Stimulated activated CD8-positive, alpha-beta memory T cell treated with anti-CD3 and anti-CD28 coated beads, Interleukin-12 subunit alpha, Interleukin-12 subunit beta, amount 100 ng/mL, for 1 hour (primary cell): Measurements from ENCODE around the gene CDCA4.
"Not testable (repeated sequence)": the region's sequence is repeated elsewhere in the genome, so short reads cannot be mapped to it uniquely, and the experiment has no call there.

ENCODE experiments used
- DNase-seq: peaks from one replicate; pipeline ENCODE4 v3.0.0-alpha.2; 2020; ENCODE audit warnings: low read depth

The CDCA4 gene

DNA sequence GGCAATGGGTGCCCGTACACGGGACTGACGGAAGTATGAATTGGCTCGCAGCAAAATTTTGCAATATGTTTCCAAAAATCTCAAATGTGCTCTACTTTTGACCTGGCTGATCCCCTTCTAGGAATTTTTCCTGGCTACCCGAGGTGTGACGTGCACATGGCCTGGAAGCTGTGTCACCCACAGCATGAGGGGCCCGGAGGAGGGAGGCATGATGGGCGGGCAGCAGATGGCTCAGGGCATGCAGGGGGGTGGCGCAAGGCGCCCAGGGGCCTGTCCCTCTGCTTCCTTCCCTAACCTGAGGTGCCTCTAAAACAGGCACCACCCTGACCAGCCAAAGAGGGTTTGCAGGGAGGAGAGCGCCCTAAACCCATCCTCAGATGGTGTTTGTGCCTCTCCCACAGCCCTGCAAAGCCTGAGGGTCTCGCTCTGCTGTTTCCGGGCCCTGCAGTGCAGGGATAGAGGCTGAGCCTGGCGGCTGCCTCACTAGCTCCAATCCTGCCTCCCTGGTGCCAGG, 37.7 kb upstream of the CDCA4 start:
- DNase-seq, result no peak

DNA sequence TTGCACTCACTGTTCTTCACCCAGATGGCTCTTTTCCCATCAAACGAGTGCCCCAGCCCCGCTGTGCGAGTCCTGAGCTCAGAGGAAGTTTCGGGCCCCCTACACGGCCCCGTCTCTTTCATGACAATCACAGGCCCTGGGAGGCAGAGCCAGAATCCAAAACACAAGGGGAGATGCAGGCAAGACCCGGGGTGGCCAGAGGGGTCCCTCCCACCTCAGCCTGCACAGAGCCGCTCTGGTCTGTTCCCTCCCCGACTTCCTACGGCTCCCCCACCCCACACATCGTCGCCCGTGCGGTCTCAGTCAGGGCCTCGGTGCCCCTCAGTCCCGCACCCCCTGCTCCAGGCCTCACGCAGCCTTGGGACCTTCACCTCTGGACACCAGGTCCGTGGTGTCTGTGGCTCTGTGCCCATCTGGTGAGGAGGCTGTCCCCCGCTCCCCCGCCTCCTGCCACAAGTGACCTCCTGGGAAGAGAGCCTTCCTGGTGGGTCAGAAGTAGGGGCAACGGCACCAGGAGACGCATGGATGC, 35.5 kb upstream of the CDCA4 start:
- no peak for DNase-seq

DNA sequence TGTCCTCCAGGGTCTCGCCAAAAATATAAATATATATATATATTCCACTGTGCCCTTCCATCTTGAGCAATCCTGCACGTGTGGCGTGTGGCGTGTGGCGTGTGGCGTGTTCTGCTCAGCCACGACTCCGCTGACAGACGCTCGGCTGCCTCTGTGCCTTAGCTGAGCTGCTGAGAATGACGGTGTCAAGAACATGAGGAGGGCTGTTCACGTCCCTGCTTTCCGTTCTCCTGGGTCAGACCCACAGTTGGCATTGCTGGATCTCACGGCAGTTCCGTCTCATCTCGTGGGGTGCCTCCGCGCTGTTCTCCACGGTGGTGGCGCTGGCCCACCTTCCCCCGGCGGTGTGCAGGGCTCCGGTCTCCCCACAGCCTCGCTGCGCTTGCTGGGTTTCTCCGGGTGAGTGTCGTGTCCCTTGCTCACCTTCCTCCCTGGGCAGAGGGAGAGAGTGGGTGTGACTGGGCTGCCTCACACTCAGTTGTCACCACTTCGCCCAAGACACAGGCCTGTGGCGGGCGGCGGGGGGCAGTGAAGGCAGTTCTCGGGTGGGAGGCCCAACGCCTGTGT, 34.9 kb upstream of the CDCA4 start:
- no peak for DNase-seq

DNA sequence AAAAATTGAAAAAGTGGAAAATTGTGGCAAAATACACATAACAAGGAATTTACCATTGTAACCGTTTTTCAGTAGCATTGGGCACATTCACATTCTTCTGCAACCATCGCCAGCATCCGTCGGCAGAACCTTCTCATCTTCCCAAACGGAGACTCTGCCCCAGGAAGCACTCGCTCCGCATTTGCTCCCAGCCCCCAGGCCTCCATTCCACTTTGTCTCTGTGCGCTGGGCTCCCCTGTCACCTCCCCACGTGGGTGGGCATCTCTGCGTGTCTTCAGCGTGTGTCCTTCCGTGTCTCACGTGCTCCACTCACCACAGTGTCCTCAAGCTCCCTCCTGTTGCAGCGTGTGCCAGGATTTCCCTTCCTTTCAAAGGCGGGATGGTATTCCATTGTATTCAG, 34.5 kb upstream of the CDCA4 start:
- no peak for DNase-seq

DNA sequence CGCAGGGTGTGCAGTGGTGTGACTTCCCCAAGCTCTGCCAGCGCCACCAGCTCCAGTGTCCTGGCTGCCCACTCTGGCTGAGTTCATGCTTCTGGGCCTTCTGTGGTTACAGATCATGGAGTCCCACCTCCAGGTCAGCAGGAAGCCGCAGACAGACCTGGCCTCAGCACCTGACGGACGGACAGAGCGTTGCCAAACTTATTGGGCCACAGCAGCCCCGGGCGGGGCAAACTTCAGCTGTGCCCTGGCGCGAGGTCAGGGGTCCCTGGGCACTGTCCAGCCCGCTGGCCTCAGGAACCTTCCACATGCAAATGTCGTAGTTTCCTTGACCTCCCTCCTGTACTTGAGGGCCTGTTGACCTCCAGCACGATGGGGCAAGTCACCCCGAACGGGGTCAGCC, 33.1 kb upstream of the CDCA4 start:
- no peak for DNase-seq

DNA sequence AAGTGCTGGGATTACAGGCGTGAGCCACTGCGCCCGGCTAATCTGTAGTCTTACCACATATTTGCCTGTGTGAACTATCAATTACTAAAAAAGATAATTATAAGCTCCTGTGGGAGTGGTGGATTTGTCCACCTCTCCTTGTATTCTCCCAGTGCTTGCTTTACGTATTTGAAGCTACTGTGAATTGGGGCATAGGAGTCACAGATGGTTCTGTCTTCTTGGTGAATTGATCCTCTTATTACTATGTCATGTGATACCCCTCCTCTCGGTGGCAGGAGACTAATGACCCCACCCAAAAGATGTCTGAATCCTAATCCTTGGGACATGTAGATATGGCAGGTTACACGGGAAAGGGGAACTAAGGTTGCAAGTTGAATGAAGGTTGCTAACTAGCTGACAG, 32.5 kb upstream of the CDCA4 start:
- no peak for DNase-seq

DNA sequence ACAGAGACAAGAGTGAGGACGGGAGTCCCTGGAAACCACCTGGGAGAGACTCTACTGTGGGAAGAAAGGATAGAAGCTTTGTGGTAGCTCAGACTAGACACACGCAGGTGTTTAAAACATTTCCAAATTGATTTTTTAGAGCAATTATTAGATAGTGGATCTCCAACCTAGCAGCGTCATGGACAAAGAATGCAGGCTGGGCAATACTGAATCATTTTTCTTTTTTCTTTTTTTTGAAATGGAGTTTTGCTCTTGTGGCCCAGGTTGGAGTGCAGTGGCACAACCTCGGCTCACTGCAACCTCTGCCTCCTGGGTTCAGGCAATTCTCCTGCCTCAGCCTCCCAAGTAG, 31.2 kb upstream of the CDCA4 start:
- DNase-seq, result no peak

DNA sequence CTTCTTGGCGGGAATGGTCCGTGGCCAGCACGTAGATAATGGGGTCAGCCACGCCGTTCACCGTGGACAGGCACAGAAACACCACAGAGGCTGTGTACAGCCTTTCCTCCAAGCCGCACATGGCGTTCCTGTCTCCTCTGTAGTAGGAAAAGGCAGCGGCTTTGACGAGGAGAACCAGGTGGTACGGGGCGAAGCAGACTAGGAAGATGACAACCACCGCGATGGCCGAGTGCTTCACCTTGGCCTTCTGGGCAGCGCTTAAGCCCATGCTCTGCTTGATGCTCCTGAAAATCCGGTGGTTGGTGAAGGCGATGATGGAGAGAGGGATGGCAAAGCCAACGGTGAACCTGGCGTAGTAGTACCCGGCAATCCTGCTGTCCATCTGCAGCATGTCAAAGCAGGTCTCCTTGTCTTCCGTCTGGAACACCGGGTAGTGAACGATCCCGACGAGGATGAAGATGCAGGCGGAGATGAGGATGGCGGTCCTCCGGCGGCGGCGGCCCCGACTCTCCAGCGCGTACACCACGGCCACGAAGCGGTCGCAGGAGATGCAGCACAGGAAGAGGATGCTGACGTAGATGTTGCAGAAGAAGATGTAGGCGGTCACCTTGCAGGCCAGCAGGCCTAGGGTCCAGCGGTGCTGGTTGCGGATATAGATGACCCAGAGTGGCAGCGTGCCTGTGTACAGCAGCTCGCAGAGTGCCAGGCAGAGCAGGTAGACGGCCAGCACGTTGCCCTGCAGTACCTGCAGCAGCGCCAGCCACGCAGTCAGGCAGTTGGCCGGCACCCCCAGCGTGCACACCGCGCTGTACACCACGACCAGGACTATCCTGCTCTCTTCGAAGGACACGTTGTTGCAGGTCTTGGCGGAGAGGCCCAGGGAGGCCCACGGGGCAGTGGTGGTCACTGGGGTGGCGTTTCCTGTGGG, 30.6 kb upstream of the CDCA4 start:
- DNase-seq, result no peak

DNA sequence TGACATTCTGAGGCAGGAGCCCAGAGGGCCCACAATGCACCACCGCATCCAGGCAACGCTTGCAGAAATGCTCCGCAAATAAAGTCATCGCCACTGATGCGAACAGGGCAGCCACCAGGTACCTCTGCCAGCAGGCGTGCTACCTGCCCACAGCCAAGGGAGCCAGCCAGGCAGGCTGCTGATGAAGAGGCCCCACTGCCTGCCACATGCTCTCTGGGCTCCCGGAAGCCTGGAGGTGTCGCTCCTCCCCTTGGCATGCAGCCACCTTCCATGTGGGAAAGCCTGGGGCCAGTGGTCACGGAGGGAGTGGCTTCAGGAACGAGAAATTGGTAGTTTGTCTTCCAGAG, 29.6 kb upstream of the CDCA4 start:
- DNase-seq, result no peak

DNA sequence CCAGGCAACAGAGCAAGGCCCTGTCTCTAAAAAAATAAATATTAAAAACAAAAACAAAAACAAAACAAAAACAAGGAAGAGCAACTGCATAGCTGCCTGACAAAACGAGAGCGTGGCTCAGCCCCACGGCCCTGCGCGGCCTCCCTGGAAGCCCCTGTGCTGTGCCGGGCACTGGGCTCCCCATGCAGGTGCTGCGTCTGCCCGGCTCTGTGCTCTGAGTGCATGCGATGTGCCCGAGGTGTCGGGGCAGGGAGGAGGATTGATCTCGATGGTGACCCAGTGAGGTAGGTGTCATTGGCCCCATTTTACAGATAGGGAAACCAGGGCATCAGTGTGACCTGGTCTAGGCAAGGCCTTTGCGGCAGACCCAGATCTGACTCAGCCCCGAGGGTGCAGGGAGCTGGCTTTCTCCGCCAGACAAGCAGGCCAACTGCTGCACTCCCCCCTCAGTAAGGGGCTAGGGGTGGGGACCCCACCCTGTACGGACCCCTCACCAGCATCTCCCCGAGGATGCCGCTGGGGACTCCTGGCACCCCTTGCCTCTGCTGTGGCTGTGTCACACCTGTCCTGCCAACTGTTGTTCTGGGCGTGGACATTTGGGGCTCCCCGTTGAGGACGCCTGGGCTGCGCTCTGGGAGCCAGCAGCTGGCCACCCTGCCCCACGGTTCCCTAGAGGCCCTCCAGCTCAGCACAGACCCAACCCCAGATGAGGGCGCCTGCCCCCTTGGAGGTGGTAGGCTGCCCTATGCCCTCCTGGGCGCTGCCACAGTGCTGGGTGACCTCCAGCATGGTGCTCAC, 29.1 kb upstream of the CDCA4 start:
- DNase-seq, result no peak

DNA sequence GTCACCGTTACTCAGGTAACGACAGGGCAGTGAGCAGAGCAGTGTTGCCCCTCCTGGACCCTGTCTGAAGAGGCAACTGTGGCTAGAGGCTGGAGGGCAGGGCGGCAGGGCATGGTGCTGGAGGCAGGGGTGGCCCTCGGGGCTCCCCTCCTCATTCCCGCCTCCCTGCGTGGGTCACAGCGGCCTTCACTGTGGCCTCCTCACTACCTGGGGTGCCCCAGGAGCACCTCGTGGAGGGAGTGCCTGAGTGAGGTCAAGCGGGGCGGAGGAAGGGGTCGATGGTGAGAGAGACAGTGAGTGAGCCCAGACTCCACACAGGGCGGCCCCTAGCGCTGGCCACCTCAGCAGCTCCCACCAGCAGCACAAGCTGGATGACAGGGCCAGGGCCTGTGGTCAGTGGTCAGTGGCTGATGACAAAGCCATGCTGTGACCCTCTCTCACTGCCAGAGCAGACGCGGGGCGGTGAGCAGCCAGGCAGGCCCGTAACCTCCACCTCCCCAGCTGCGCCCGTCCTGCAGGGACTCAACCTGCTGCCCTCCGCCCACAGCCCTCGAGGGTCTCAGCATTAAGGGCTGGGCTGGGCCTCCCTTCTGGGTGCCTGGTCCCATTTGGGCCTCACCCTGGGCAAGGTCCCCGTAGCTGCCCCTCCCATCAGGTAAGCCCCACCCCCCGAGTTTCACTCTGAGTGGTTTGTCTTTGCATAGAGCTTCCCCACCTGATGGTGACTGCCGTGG, 26.6 kb upstream of the CDCA4 start:
- no peak for DNase-seq

DNA sequence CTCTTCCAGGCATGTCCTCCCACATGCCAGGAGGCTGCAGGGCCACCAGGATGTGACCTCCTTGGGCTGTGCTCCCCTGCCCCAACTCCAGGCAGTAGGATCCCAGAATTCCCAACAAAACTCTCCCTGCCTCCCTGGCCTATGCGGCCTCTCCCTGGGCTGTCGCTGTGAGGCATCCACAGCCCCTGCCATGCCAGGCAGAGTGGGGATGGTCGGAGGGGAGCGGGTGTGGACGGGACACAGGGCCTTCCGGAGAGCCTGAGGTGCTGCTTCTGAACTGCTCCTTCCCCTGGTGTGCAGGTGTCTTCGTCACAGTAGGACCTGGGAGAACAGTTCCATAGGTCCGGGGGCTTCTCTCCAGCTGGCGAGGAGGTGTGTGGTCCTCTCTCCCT, 26.0 kb upstream of the CDCA4 start:
- no peak for DNase-seq

DNA sequence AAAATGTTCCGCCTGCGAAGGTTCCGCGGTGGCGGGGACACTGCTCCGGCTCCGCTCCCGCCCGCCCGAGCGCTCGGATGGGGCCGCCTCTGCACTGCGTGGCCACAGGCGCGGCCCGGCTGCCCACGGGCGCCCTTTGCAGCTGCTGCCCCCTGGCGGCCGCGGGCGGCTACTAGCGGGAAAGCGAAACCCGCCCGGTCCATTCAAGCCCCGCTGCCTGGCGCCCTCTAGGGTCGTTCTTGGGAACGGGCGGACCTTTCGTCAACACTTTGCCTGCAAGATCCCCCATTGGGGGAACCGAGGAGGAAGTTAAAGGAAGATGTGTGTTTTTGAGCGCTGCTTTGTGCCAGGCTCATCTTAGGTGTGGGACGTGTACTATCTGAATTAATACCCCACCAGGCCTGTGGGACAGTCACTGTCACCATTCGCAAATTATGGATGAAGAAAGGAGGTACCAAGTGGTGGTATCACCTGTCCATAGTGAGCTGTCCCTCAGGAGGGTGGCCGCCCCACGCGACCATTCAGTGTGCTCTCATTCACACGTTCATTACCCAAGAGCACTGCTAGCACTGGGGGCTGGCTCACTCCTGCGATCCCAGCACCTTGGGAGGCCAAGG, 24.9 kb upstream of the CDCA4 start:
- peak; percentile 92 for DNase-seq

DNA sequence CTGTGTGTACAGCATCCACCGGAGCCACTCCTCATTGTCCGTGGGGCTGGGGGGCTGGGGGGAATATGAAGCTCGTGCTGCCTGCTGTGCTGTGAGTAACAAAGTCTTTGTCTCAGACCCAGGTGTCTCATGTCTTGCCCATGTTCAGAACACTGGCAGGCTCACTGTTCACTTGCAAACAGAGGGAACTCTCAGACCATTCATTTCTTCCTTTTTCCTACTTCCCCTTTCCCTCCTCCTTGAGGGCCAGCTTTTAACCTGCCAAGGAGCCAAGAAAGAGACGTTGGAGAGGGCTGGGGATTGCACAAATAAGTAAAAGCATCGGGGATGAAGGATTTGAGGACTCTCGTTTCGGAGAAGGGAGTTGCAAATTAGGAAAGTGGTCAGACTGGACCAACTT, 22.8 kb upstream of the CDCA4 start:
- no peak for DNase-seq

DNA sequence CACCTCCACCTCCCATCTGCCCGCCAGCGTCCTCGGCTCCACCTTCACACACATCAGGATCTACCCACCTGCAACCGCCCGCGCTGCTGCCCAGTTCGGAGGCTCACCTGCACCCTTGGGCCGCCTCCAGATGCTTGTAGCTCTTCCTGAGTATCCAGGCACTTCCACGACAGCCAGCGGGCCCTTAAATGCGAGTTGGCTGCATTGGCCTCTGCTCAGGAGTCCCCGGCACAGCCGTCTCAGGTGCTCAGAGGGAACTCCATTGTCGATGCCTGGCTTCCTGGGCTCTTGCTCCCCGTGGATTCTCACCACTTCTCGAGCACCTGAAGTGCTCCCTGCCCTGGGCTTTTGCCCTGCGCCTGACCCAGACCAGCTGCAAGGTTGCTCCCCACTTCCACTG, 21.9 kb upstream of the CDCA4 start:
- no peak for DNase-seq

DNA sequence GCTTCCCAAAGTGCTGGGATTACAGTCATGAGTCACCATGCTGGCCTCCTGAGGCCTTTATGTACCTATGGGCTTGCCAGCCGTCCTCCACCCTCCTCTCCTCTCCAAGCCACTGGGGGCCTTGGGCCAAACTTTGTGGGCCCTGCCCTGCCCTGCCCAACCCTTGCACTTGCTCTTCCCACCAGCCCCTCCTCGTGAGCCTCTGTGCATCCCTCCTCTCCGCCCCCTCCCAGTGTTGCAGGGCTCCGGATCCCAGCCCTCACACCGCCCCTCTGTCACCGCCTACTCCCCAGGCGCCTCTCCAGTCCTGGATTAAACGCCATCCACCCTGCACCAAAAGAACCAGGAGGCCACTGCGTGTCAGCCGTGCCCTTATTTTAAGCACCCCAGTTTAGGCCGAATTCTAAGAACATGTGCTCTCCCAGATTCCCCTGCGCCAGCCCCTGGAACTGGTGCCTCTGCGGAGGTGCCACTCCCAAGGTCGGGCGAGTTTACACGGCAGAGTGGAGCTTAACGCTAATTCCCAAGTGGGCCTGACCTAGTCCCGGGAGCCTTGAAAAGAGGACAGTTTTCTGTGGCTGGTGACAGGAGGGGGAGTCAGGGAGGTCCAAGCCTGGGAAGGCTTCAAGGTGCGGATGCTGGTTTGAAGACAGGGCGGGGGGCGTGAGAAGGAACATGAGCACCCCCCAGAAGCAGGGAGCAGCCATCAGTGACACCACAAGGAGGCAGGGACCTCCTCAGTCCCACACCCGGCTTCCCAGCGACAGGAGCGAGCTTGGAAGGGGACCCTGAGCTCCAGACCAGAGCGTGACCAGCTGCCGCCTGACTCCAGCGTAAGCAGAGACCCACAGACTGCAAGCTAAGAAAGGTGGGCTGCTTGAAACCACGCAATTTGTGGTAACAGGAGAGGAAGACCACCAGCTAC, 21.2 kb upstream of the CDCA4 start:
- DNase-seq, result no peak

DNA sequence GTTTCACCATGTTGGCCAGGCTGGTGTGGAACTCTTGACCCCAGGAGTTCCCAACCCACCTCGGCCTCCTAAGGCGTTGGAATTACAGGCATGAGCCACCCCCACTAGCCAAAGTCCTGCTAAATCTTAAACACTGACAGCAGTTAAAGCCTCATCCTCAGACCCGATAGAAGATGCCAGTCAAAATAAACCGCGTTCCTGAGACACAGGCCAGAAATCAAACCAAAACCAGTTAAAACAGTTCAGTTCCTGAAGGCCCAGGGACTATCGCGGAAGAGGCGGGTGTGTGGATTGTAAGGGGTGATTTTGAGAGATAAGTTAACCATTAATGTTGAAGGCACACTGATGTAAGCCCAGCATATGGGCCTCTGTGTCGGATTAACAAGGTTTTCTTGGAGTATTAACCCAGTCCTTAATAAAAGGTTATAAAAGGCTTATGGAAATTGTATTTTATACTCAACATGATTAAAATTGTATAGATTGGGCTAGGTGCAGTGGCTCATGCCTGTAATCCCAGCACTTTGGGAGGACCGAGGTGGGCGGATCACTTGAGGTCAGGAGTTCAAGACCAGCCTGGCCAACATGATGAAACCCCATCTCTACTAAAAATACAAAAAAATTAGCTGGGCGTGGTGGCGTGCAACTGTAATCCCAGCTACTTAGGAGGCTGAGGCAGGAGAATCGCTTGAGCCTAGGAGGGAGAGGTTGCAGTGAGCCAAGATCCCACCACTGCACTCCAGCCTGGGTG, 18.7 kb upstream of the CDCA4 start:
- DNase-seq, result no peak

DNA sequence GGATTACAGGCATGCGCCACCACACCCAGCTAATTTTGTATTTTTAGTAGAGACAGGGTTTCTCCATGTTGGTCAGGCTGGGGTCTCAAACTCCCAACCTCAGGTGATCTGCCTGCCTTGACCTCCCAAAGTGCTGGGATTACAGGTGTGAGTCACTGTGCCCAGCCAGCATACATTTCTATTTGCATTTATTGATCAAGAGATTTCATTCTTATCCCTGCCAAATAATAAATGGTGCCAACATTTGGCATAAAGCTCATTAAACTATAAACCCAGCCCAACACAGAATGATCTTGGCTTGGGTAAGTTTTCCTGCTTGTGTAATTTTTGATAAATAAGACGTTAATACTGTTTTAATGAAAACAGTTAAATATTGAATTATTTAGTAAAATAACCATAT, 14.7 kb upstream of the CDCA4 start:
- DNase-seq, result not testable (repeated sequence)

DNA sequence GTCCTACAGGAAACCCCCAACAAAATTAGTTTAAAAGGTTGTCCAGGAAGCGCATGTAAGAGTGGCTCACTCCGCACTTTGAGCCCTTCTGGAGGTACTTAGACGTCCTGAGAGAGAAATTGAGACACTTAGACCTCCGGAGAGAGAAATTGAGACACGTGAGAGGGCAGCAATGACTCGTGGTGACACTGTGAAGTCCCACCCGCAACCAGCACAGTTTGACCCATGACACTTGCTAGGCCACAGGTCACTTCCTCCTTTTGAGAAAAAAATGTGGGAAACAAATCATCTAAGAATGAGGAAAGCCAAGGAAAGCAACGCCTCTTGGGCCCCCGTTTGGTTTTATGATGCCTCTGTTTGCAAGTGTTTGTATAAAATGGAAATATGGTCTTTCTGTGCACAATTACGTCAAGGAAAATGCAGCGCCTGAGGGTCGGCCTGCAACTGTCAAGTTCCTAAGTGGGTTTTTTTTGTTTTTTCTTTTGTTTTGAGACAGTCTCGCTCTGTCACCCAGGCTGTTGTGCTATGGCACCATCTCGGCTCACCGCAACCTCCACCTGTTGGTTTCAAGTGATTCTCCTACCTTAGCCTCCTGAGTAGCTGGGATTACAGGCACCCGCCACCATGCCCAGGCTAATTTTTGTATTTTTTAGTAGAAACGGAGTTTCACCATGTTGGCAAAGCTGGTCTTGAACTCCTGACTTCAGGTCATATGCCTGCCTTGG, 13.6 kb upstream of the CDCA4 start:
- no peak for DNase-seq
